Measurements from ENCODE around the gene KLHL29.

The KLHL29 gene

GRCh38 chr2:23563673-23564614, 179.0 kb downstream of the KLHL29 start:
- Histone ChIP-seq H3K4me3 (no peak overlapping the region), H3K27ac (peak overlapping the region; percentile 44 to 82)
- no peak for TF ChIP-seq CTCF (IDR thresholded peaks at IDR 0.05)
- peak; percentile 82 for DNase-seq (ENCODE audit: low spot score)

- TF ChIP-seq CTCF (IDR thresholded peaks at IDR 0.05), result no peak
- H3K27ac ChIP-seq, result peak overlapping the region; percentile 44 to 82
- no peak for DNase-seq (ENCODE audit: low spot score)
- no peak overlapping the region for H3K4me3 ChIP-seq
Measured at GRCh38 chr2:23564615-23564960, 179.6 kb downstream of the KLHL29 start.

DNA sequence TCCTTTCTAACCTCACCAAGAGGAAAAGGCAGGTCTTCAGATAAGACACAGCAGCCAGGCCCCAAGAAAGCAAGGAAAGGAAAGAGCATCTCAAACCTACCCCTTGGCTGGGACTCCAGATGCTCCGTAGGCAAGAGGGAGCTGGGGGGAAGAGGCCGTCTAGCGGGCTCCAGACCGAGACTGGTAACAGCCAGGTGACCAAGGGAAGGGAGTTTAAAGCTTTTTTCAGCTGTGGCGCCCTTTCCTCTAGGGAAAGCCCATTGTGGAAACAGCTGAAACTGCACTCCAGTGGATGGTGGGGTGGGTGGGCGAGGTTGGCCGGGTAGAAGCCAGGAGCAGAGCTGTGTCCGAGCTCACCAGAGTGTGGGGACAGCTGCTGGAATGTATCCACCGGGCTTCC, 180.4 kb downstream of the KLHL29 start:
- DNase-seq (ENCODE audit: low spot score), result no peak
- Histone ChIP-seq H3K27ac (peak overlapping the region; percentile 44 to 82), H3K4me3 (no peak overlapping the region)
- no peak for TF ChIP-seq CTCF (IDR thresholded peaks at IDR 0.05)

DNA sequence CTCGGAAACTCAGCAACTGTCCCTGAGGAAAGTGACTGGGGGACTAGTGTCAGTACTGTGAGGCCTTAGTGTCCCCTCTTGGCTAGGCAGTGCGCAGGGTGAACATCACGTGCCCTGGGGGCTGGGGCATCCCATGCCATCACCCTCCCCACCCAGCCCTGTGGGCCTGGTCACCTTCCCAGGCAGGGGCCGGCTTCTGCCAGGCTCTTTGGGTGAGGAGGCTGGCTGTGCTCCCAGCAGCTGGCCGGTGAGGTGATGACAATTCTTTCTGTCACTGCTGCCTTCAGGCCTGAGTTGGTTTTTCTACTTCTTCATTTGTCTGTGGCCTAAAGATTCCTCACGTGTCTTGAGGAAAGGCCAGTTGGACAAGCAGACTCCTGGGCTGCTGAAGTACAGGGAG, 180.8 kb downstream of the KLHL29 start:
- peak overlapping the region in 1 of 2 donors; percentile 82 for H3K27ac ChIP-seq
- no peak overlapping the region for H3K4me3 ChIP-seq
- DNase-seq (ENCODE audit: low spot score), result no peak
- no peak for TF ChIP-seq CTCF (IDR thresholded peaks at IDR 0.05)

DNA sequence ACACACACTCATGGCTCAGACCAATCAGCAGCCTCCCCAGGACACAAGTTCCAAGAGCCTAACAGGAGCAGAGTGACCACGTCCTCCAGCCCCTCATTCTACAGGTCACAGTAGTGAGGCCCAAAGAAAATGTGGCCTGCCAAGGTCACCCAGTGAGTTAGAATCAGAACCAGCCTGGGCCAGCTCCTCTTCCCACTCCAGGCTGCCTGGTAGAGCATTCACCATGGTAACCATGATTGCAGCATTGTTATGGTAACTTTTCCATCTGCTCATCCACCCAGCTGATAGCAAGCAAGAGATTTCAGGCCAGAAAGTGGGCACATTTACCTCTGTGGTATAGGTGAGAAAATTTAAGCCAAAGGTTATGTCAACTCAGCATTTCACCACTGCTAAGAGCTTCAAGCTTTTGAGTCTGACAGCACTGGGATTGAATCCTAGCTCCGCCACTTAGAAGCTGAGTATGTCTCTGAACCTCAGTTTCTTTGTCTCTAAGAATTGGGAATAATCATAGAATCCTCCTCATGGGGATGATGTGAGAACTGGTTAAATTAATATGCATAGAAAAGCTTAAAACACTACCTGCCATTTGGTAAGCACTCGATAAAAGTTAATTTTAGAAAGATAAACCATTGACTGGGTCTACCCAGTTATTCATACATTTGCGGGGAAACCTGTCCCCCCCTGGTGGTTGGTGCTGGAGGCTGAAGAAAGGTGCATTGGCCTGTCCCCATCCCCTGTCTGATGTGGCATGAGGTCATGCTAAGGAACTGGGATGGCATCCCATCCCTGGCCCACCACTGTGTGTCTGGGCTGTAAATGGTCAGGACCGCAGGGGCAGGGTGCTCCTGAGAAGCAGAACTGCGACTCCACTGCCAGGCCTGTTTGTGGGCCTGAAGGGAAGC, 181.5 kb downstream of the KLHL29 start:
- no peak for TF ChIP-seq CTCF (IDR thresholded peaks at IDR 0.05)
- peak overlapping the region in 1 of 2 donors; percentile 82 for H3K27ac ChIP-seq
- H3K4me3 ChIP-seq, result no peak overlapping the region
- no peak for DNase-seq (ENCODE audit: low spot score)

- no peak for TF ChIP-seq CTCF (IDR thresholded peaks at IDR 0.05)
- H3K4me3 ChIP-seq, result no peak overlapping the region
- DNase-seq (ENCODE audit: low spot score), result no peak
- no peak overlapping the region for H3K27ac ChIP-seq
Measured at GRCh38 chr2:23567161-23567756, 182.3 kb downstream of the KLHL29 start.
